ENCODE results near the gene ARHGAP6. TPM values are rescaled to one million over a fixed set of nuclear protein-coding genes. Genes with fewer than 3 reads are reported as not detected.
A peak's percentile ranks its signal among the peaks of the same experiment; 100 is the strongest.
"Not testable (repeated sequence)": the region's sequence is repeated elsewhere in the genome, so short reads cannot be mapped to it uniquely, and the experiment has no call there.

Gene ARHGAP6
- total and polyA plus RNA-seq, 3 experiments from 2014 or later, result not detected

GRCh38 chrX:11124112-11124511, 541.6 kb downstream of the ARHGAP6 start:
- Histone ChIP-seq H3K4me3 (ENCODE audit: low read length) (no peak overlapping the region), H3K36me3 (ENCODE audit: insufficient read depth, low read length) (peaks cover 6% of the 10 kb centered on the region), H3K9me3 (ENCODE audit: low read length) (no peaks in the 10 kb centered on the region), H3K27ac (ENCODE audit: low read depth, low read length) (no peak overlapping the region), H3K27me3 (ENCODE audit: insufficient read depth, low read length, poor library complexity, severe bottlenecking) (no peaks in the 10 kb centered on the region), H3K4me1 (ENCODE audit: insufficient read depth, low read length) (no peaks in the 10 kb centered on the region)
- no peaks in the 10 kb centered on the region for H3K4me1 Mint-ChIP-seq
- H3K27me3 Mint-ChIP-seq, result peaks cover 0 to 3% of the 10 kb centered on the region in 2 donors
- no peak overlapping the region for H3K27ac Mint-ChIP-seq
- no peaks in the 10 kb centered on the region for H3K9me3 Mint-ChIP-seq
- DNase-seq, result no peak
- ChIA-PET CTCF (no interaction called here), POLR2A (no interaction called here)
- H3K36me3 Mint-ChIP-seq, result peaks cover 3 to 39% (median 8%) of the 10 kb centered on the region in 3 donors
- no peak overlapping the region for H3K4me3 Mint-ChIP-seq

DNA sequence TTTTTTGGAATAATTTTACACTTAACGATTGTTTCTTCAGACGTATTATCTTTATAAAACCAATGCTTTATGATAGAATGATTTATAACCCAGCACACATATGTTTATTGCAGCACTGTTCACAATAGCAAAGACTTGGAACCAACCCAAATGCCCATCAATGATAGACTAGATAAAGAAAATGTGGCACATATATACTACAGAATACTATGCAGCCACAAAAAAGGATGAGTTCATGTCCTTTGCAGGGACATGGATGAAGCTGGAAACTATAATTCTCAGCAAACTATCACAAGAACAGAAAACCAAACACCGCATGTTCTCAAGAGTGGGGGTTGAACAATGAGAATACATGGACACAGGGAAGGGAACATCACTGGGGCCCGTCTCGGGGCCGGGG, 542.6 kb downstream of the ARHGAP6 start:
- DNase-seq; H3K9me3 Mint-ChIP-seq; CTCF ChIA-PET; H3K27ac Mint-ChIP-seq; H3K4me1 Mint-ChIP-seq; H3K27ac ChIP-seq (ENCODE audit: low read depth, low read length); H3K4me3 Mint-ChIP-seq; H3K9me3 ChIP-seq (ENCODE audit: low read length); H3K4me1 ChIP-seq (ENCODE audit: insufficient read depth, low read length); H3K27me3 ChIP-seq (ENCODE audit: insufficient read depth, low read length, poor library complexity, severe bottlenecking); POLR2A ChIA-PET; H3K4me3 ChIP-seq (ENCODE audit: low read length); H3K27me3 Mint-ChIP-seq: not testable (repeated sequence)
- peaks cover 3 to 49% (median 10%) of the 10 kb centered on the region in 3 donors for H3K36me3 Mint-ChIP-seq
- peaks cover 12% of the 10 kb centered on the region for H3K36me3 ChIP-seq (ENCODE audit: insufficient read depth, low read length)

- Mint-ChIP-seq H3K4me1 (peaks cover 0 to 6% (median 0%) of the 10 kb centered on the region in 3 donors), H3K36me3 (peaks cover 3 to 85% (median 14%) of the 10 kb centered on the region in 3 donors), H3K27me3 (no peaks in the 10 kb centered on the region), H3K4me3 (no peak overlapping the region), H3K27ac (peak overlapping the region in 1 of 8 donors; percentile 52), H3K9me3 (no peaks in the 10 kb centered on the region)
- no peak overlapping the region for H3K27ac ChIP-seq (ENCODE audit: low read depth, low read length)
- POLR2A ChIA-PET, result no interaction called here
- CTCF ChIA-PET, result no interaction called here
- no peaks in the 10 kb centered on the region for H3K27me3 ChIP-seq (ENCODE audit: insufficient read depth, low read length, poor library complexity, severe bottlenecking)
- H3K4me3 ChIP-seq (ENCODE audit: low read length), result no peak overlapping the region
- peaks cover 24% of the 10 kb centered on the region for H3K36me3 ChIP-seq (ENCODE audit: insufficient read depth, low read length)
- no peak for DNase-seq
- H3K9me3 ChIP-seq (ENCODE audit: low read length), result no peaks in the 10 kb centered on the region
- H3K4me1 ChIP-seq (ENCODE audit: insufficient read depth, low read length), result no peaks in the 10 kb centered on the region
Observed at GRCh38 chrX:11119313-11119943, 546.3 kb downstream of the ARHGAP6 start.

DNA sequence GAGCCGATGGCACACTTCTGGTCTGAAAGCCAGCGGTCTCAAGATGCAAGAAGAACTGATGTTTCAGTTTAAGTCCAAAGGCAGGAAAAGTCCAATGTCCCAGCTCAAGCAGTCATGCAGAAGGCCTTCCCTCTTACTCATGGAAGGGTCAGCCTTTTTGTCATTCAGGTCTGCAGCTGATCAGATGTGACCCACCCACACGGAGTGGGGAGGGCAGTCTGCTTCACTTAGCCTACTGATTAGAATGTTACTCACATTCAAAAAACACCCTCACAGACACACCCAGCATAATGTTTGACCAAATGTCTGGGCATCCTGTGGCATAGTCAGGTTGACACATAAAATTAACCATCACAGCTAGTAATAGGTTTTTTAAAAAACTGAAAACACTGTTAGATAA, 548.0 kb downstream of the ARHGAP6 start:
- no peak for DNase-seq
- Mint-ChIP-seq H3K4me1 (peaks cover 4 to 16% (median 15%) of the 10 kb centered on the region in 3 donors), H3K9me3 (peaks cover 0 to 2% (median 0%) of the 10 kb centered on the region in 5 donors), H3K27ac (no peak overlapping the region), H3K36me3 (peaks cover 3 to 93% (median 14%) of the 10 kb centered on the region in 3 donors), H3K4me3 (no peak overlapping the region), H3K27me3 (no peaks in the 10 kb centered on the region)
- Histone ChIP-seq H3K36me3 (ENCODE audit: insufficient read depth, low read length) (peaks cover 24% of the 10 kb centered on the region), H3K9me3 (ENCODE audit: low read length) (no peaks in the 10 kb centered on the region), H3K4me1 (ENCODE audit: insufficient read depth, low read length) (no peaks in the 10 kb centered on the region), H3K4me3 (ENCODE audit: low read length) (no peak overlapping the region), H3K27ac (ENCODE audit: low read depth, low read length) (no peak overlapping the region), H3K27me3 (ENCODE audit: insufficient read depth, low read length, poor library complexity, severe bottlenecking) (no peaks in the 10 kb centered on the region)
- ChIA-PET POLR2A (no interaction called here), CTCF (no interaction called here)

DNA sequence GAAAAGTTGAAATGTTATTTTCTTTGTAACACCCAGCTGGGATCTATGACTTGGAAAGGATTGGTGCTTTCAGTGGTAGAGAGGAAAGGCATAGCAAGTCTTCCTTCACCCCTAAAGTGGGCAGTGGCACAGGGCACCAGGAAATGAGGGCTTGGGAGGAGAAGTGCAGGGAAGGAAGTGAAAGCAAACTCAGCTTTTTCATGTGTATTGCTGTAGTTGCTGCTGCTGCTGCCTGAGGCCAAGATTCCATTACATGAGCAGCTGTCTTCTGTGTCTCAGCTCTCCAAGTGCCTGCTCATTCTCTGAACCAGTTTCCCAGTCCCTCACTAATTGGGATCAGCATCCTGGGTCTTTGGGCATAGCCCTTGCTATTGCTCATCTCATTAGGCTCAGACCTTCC, 552.0 kb downstream of the ARHGAP6 start:
- H3K4me3 Mint-ChIP-seq, result peak overlapping the region in 1 of 7 donors; percentile 74
- Histone ChIP-seq H3K27me3 (ENCODE audit: insufficient read depth, low read length, poor library complexity, severe bottlenecking) (no peaks in the 10 kb centered on the region), H3K4me1 (ENCODE audit: insufficient read depth, low read length) (peaks cover 13% of the 10 kb centered on the region), H3K9me3 (ENCODE audit: low read length) (no peaks in the 10 kb centered on the region), H3K4me3 (ENCODE audit: low read length) (no peak overlapping the region), H3K36me3 (ENCODE audit: insufficient read depth, low read length) (peaks cover 18% of the 10 kb centered on the region), H3K27ac (ENCODE audit: low read depth, low read length) (no peak overlapping the region)
- POLR2A ChIA-PET, result no interaction called here
- H3K9me3 Mint-ChIP-seq, result peaks cover 0 to 2% (median 0%) of the 10 kb centered on the region in 5 donors
- H3K4me1 Mint-ChIP-seq, result peaks cover 18 to 37% (median 23%) of the 10 kb centered on the region in 3 donors
- CTCF ChIA-PET, result interaction anchor here (1.3 kb wide), 1 partner anchor 19 kb away, joined by 3 read pairs; no protein-coding TSS in a partner anchor
- DNase-seq, result no peak
- H3K36me3 Mint-ChIP-seq, result peaks cover 0 to 66% (median 6%) of the 10 kb centered on the region in 3 donors
- H3K27ac Mint-ChIP-seq, result peak overlapping the region; percentile 13 to 99 (median 56)
- no peaks in the 10 kb centered on the region for H3K27me3 Mint-ChIP-seq

- Mint-ChIP-seq H3K4me3 (peak overlapping the region in 2 of 7 donors; percentile 38 to 93), H3K27me3 (no peaks in the 10 kb centered on the region), H3K27ac (peak overlapping the region; percentile 94 to 99 (median 98)), H3K4me1 (peaks cover 18 to 37% (median 23%) of the 10 kb centered on the region in 3 donors), H3K36me3 (peaks cover 0 to 49% (median 4%) of the 10 kb centered on the region in 3 donors), H3K9me3 (peaks cover 0 to 2% (median 0%) of the 10 kb centered on the region in 5 donors)
- Histone ChIP-seq H3K27me3 (ENCODE audit: insufficient read depth, low read length, poor library complexity, severe bottlenecking) (no peaks in the 10 kb centered on the region), H3K27ac (ENCODE audit: low read depth, low read length) (peak overlapping the region; percentile 87), H3K4me1 (ENCODE audit: insufficient read depth, low read length) (peaks cover 13% of the 10 kb centered on the region), H3K36me3 (ENCODE audit: insufficient read depth, low read length) (peaks cover 12% of the 10 kb centered on the region), H3K4me3 (ENCODE audit: low read length) (peak overlapping the region; percentile 67), H3K9me3 (ENCODE audit: low read length) (no peaks in the 10 kb centered on the region)
- no peak for DNase-seq
- POLR2A ChIA-PET, result no interaction called here
- CTCF ChIA-PET, result no interaction called here
Observed at GRCh38 chrX:11111947-11112346, 553.8 kb downstream of the ARHGAP6 start.

DNA sequence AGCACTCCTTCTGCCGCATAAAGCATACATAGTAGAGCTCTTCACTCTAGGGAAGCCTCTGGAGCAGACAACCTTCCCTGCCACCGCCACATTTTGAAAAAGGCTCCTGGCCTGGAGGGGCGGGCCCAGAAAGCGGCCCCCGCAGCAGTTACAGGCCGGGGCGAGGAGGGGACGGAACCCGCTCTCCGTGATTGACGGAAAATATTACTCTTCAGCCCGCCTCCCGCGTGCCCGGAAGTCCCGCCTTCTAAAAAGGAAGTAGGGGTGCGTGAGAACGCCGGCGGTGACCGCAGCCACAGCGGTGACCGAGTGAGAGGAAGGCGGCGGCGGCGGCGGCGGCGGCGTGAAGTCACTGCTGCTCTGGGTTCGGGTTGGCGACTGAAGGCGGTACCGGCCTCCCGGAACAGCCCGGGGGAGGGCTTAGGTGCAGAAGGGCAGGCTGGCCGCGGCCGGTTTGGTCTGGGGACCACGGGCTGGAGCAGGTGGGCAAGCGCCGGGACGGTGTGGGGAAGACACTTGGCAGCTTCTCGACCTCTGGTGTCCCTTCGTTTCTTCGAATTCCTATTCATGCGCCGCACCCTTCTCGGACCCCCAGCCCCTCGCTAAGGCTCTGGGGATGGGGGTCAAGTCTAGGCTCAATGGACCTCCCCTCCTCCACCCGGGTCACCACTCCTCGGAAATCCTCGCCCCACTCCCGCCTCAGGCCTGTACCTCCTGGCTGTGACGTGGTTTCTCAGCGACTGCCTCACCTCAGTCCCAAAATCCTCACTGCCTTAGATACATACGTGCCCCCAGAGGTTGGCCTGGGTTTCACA, 554.5 kb downstream of the ARHGAP6 start, which contains the start of gene HCCS:
Gene HCCS, plus strand, starts transcription at position 296 of the 815 bp plus-strand sequence. CDS start 729 bp downstream, outside the sequence.
- Histone ChIP-seq H3K4me3 (ENCODE audit: low read length) (peak within 1 kb of the TSS; percentile 67), H3K27me3 (ENCODE audit: insufficient read depth, low read length, poor library complexity, severe bottlenecking) (no peaks in the 10 kb centered on the region), H3K36me3 (ENCODE audit: insufficient read depth, low read length) (peaks cover 12% of the 10 kb centered on the region), H3K4me1 (ENCODE audit: insufficient read depth, low read length) (peaks cover 13% of the 10 kb centered on the region), H3K9me3 (ENCODE audit: low read length) (no peaks in the 10 kb centered on the region), H3K27ac (ENCODE audit: low read depth, low read length) (peak within 1 kb of the TSS; percentile 87)
- DNase-seq, result peak; percentile 75 to 92 (median 84)
- H3K27ac Mint-ChIP-seq, result peak within 1 kb of the TSS; percentile 94 to 99 (median 98)
- H3K4me1 Mint-ChIP-seq, result peaks cover 18 to 37% (median 23%) of the 10 kb centered on the region in 3 donors
- H3K9me3 Mint-ChIP-seq, result peaks cover 0 to 2% (median 0%) of the 10 kb centered on the region in 5 donors
- peak within 1 kb of the TSS in 2 of 7 donors; percentile 38 to 93 for H3K4me3 Mint-ChIP-seq
- CTCF ChIA-PET, result no interaction called here
- no peaks in the 10 kb centered on the region for H3K27me3 Mint-ChIP-seq
- POLR2A ChIA-PET, result no interaction called here
- peaks cover 0 to 42% (median 4%) of the 10 kb centered on the region in 3 donors for H3K36me3 Mint-ChIP-seq

- CTCF ChIA-PET, result no interaction called here
- no peak overlapping the region for H3K27ac ChIP-seq (ENCODE audit: low read depth, low read length)
- H3K36me3 Mint-ChIP-seq, result peaks cover 0 to 29% (median 0%) of the 10 kb centered on the region in 3 donors
Observed at GRCh38 chrX:11109968-11110367, 555.8 kb downstream of the ARHGAP6 start.

More at GRCh38 chrX:11109968-11110367, 555.8 kb downstream of the ARHGAP6 start:
- peaks cover 0 to 2% (median 0%) of the 10 kb centered on the region in 5 donors for H3K9me3 Mint-ChIP-seq
- POLR2A ChIA-PET, result no interaction called here
- peaks cover 3% of the 10 kb centered on the region for H3K36me3 ChIP-seq (ENCODE audit: insufficient read depth, low read length)
- DNase-seq, result no peak
- peaks cover 18 to 37% (median 19%) of the 10 kb centered on the region in 3 donors for H3K4me1 Mint-ChIP-seq
- no peaks in the 10 kb centered on the region for H3K27me3 Mint-ChIP-seq
- no peaks in the 10 kb centered on the region for H3K9me3 ChIP-seq (ENCODE audit: low read length)
- H3K27ac Mint-ChIP-seq, result no peak overlapping the region
- no peak overlapping the region for H3K4me3 ChIP-seq (ENCODE audit: low read length)
- peaks cover 13% of the 10 kb centered on the region for H3K4me1 ChIP-seq (ENCODE audit: insufficient read depth, low read length)
- H3K4me3 Mint-ChIP-seq, result no peak overlapping the region
- H3K27me3 ChIP-seq (ENCODE audit: insufficient read depth, low read length, poor library complexity, severe bottlenecking), result no peaks in the 10 kb centered on the region

All from CD8-positive, alpha-beta memory T cell (primary cell).